Measurements from ENCODE around the gene NLGN2. TPM values are rescaled to one million over a fixed set of nuclear protein-coding genes. Genes with fewer than 3 reads are reported as not detected.

Gene NLGN2
- total and polyA plus RNA-seq, 4 donors, result 0.24 to 2.4 (median 0.90) TPM

DNA sequence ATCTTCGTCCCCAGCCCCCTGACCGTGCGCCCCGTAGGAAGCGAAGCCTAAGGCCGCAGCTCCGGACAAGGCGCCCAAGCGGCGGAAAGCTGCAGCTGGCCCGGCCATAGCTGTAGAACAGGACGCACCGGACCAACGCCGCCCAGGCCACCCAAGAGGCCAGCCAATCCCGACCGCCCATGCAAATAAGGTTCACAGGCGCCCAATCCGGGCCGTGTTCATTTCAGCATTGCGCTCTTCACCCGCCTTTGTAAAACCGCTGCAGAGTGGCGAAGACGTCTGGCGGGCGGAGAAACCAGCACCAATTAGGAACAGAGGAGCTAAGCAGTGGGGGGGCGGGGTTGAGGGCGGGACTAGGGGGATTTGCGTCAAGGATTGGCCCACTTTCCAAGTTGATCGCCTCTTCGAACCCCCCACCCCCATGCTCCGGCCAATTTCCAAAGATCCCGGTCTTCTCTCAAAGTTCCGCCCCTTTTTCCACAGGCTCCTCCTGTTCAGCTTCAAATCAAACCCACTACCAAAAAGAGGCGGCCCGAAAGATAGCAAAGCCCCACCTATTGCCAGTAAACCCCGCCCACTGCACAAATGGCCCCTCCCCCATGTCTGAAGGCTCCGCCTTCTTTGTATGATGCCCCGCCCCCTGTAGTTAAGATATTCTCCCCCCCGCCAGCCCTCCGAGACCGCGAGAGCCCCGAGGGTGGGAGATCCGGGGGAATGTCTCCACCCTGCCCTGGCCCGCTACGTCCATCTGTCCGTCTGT lies 3.5 kb upstream of the NLGN2 start, which contains the start of gene TMEM256 (continued):
- TF ChIP-seq, protein P1, sequence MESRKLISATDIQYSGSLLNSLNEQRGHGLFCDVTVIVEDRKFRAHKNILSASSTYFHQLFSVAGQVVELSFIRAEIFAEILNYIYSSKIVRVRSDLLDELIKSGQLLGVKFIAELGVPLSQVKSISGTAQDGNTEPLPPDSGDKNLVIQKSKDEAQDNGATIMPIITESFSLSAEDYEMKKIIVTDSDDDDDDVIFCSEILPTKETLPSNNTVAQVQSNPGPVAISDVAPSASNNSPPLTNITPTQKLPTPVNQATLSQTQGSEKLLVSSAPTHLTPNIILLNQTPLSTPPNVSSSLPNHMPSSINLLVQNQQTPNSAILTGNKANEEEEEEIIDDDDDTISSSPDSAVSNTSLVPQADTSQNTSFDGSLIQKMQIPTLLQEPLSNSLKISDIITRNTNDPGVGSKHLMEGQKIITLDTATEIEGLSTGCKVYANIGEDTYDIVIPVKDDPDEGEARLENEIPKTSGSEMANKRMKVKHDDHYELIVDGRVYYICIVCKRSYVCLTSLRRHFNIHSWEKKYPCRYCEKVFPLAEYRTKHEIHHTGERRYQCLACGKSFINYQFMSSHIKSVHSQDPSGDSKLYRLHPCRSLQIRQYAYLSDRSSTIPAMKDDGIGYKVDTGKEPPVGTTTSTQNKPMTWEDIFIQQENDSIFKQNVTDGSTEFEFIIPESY (IDR thresholded peaks at IDR 0.05), result no peak

DNA sequence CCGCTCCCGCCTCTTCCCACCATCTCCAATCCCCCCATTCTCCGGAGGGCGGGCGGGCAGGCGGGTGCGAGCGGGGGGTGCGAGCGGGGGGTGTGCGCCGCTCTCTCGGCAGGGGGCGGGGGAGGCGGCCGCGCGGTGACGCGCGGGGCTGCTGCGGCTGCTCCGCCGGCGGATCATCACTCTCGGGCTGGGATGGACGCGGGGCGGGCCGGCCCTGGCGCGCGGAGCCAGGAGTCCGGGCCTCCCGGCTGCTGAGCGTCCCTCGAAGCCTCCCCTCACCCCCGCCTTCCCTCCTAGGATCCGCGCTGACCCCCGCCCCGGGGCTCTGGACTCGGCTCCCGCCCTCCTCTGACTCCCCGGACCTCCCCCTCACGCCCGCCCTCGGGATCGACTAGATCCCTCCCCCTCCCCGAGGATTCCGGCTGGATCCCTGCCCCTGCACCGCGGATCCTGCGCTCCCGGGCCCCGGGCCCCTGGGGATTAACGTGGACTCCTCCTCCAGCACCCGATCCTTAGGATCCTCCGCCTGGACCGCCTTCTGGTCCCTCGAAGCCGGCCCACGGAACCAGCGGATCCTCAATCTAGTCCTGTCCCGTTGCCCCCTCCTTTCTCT lies 2.8 kb upstream of the NLGN2 start:
- H3K4me3 ChIP-seq (ENCODE audit: low read depth in 1 of 3, low read length in 3 of 3), result peak overlapping the region in 2 of 3 donors; percentile 47 to 67
- H3K27me3 ChIP-seq (ENCODE audit: control insufficient read depth in 4 of 4, insufficient read depth in 4 of 4, low read length in 3 of 4), result no peaks in the 10 kb centered on the region
- no peak overlapping the region for H3K9ac ChIP-seq (ENCODE audit: low read depth in 1 of 2, low read length in 2 of 2)
- no peaks in the 10 kb centered on the region for H3K36me3 ChIP-seq (ENCODE audit: control insufficient read depth in 4 of 4, insufficient read depth in 3 of 4, low read depth in 1 of 4, low read length in 3 of 4)
- peak overlapping the region; percentile 37 to 88 for H3K27ac ChIP-seq (ENCODE audit: low read depth in 1 of 2, low read length in 2 of 2)
- H3K9me3 ChIP-seq (ENCODE audit: control insufficient read depth in 4 of 4, low read length in 3 of 4), result no peaks in the 10 kb centered on the region
- peak; percentile 45 for DNase-seq (ENCODE audit: low spot score)
- H3K4me1 ChIP-seq (ENCODE audit: control insufficient read depth in 4 of 4, insufficient read depth in 4 of 4, low read length in 3 of 4), result peaks cover 4 to 8% (median 7%) of the 10 kb centered on the region in 4 donors
- 3% methylated on average over 65 of the region's 65 CpGs for WGBS
- TF ChIP-seq YY1 (IDR thresholded peaks at IDR 0.05), result no peak
- no peak for TF ChIP-seq TAF1 (conservative IDR thresholded peaks at IDR 0.05)
- TF ChIP-seq RXRA (IDR thresholded peaks at IDR 0.05), result no peak
- TF ChIP-seq RAD21 (IDR thresholded peaks at IDR 0.05), result no peak
- TF ChIP-seq, protein P2, sequence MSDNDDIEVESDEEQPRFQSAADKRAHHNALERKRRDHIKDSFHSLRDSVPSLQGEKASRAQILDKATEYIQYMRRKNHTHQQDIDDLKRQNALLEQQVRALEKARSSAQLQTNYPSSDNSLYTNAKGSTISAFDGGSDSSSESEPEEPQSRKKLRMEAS (IDR thresholded peaks at IDR 0.05), result no peak
- TF ChIP-seq HNF4A (conservative IDR thresholded peaks at IDR 0.05), result no peak
- no peak for TF ChIP-seq FOXA1 (IDR thresholded peaks at IDR 0.05)
- TF ChIP-seq, protein P3, sequence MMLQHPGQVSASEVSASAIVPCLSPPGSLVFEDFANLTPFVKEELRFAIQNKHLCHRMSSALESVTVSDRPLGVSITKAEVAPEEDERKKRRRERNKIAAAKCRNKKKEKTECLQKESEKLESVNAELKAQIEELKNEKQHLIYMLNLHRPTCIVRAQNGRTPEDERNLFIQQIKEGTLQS (IDR thresholded peaks at IDR 0.05), result no peak
- TF ChIP-seq JUND (IDR thresholded peaks at IDR 0.05), result no peak
- TF ChIP-seq, protein P1 (IDR thresholded peaks at IDR 0.05), result no peak
- no peak for TF ChIP-seq GABPA (IDR thresholded peaks at IDR 0.05 in 1 of 2, conservative IDR thresholded peaks at IDR 0.05 in 1 of 2)
- no peak for TF ChIP-seq FOXA2 (IDR thresholded peaks at IDR 0.05)
- TF ChIP-seq, protein P4, sequence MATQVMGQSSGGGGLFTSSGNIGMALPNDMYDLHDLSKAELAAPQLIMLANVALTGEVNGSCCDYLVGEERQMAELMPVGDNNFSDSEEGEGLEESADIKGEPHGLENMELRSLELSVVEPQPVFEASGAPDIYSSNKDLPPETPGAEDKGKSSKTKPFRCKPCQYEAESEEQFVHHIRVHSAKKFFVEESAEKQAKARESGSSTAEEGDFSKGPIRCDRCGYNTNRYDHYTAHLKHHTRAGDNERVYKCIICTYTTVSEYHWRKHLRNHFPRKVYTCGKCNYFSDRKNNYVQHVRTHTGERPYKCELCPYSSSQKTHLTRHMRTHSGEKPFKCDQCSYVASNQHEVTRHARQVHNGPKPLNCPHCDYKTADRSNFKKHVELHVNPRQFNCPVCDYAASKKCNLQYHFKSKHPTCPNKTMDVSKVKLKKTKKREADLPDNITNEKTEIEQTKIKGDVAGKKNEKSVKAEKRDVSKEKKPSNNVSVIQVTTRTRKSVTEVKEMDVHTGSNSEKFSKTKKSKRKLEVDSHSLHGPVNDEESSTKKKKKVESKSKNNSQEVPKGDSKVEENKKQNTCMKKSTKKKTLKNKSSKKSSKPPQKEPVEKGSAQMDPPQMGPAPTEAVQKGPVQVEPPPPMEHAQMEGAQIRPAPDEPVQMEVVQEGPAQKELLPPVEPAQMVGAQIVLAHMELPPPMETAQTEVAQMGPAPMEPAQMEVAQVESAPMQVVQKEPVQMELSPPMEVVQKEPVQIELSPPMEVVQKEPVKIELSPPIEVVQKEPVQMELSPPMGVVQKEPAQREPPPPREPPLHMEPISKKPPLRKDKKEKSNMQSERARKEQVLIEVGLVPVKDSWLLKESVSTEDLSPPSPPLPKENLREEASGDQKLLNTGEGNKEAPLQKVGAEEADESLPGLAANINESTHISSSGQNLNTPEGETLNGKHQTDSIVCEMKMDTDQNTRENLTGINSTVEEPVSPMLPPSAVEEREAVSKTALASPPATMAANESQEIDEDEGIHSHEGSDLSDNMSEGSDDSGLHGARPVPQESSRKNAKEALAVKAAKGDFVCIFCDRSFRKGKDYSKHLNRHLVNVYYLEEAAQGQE (IDR thresholded peaks at IDR 0.05), result no peak
